HEK293T (cell line): Measurements from ENCODE around the gene TRIM7.

Source experiments
- BHLHE40 ChIP-seq: fragments of 450-650 bp; IDR thresholded peaks from 2 replicates; pipeline ENCODE4 v1.6.1; 2016; ENCODE audit warnings: mild to moderate bottlenecking, moderate library complexity, borderline replicate concordance
- ELF4 ChIP-seq: fragments of 450-650 bp; IDR thresholded peaks from 2 replicates; pipeline ENCODE4 v1.6.1; 2017; ENCODE audit warnings: antibody characterized with exemption
- FOXK2 ChIP-seq: fragments of 450-650 bp; IDR thresholded peaks from 2 replicates; pipeline ENCODE4 v1.6.1; 2016; ENCODE audit warnings: mild to moderate bottlenecking
- L3MBTL2 ChIP-seq: fragments of 450-650 bp; conservative IDR thresholded peaks from 2 replicates; pipeline ENCODE4 v1.6.1; 2016; ENCODE audit warnings: mild to moderate bottlenecking
- PKNOX1 ChIP-seq: fragments of 450-650 bp; IDR thresholded peaks from 2 replicates; pipeline ENCODE4 v1.6.1; 2016

- TF ChIP-seq ELF4 (no peak), BHLHE40 (no peak), L3MBTL2 (no peak), FOXK2 (no peak), PKNOX1 (no peak)
Measured at GRCh38 chr5:181230551-181230950, 25.6 kb upstream of the TRIM7 start.
